GM18951 (cell line): ENCODE results near the gene ALDH1A1.
"Not testable (repeated sequence)": the region's sequence is repeated elsewhere in the genome, so short reads cannot be mapped to it uniquely, and the experiment has no call there.

Experiments
- POLR2A ChIP-seq: IDR thresholded peaks from 4 replicates; pipeline ENCODE4 v1.6.1; 2011; ENCODE audit warnings: mild to moderate bottlenecking; ENCODE audit not compliant: insufficient read length, insufficient read depth; ENCODE audit errors: extremely low read depth
- in situ Hi-C: fragments of 300-500 bp; cut with MboI; formaldehyde crosslinking; loops from one replicate; pipeline ENCODE4 v1.12.0; 2022; ENCODE audit warnings: low sequenced_read_pairs, mixed read lengths, inconsistent platforms; ENCODE audit not compliant: unreplicated experiment

The ALDH1A1 gene

GRCh38 chr9:72945391-72945790, 7.5 kb downstream of the ALDH1A1 start:
- in situ Hi-C loops, result no loop called here
- no peak for TF ChIP-seq POLR2A

GRCh38 chr9:72943844-72944462, 8.9 kb downstream of the ALDH1A1 start:
- in situ Hi-C loops, result no loop called here

GRCh38 chr9:72942451-72942850, 10.4 kb downstream of the ALDH1A1 start:
- in situ Hi-C loops, result no loop called here
- TF ChIP-seq POLR2A, result no peak

More at GRCh38 chr9:72943844-72944462, 8.9 kb downstream of the ALDH1A1 start:
- no peak for TF ChIP-seq POLR2A

GRCh38 chr9:72939581-72939980, 13.3 kb downstream of the ALDH1A1 start:
- in situ Hi-C loops, result not testable (repeated sequence)

- TF ChIP-seq POLR2A, result no peak
- in situ Hi-C loops, result no loop called here
Observed at GRCh38 chr9:72937545-72937944, 15.3 kb downstream of the ALDH1A1 start.

- TF ChIP-seq POLR2A, result no peak
Observed at GRCh38 chr9:72936679-72937078, 16.2 kb downstream of the ALDH1A1 start.

GRCh38 chr9:72936266-72936665, 16.6 kb downstream of the ALDH1A1 start:
- no peak for TF ChIP-seq POLR2A
- in situ Hi-C loops, result no loop called here

More at GRCh38 chr9:72936679-72937078, 16.2 kb downstream of the ALDH1A1 start:
- in situ Hi-C loops, result no loop called here

GRCh38 chr9:72935595-72935994, 17.3 kb downstream of the ALDH1A1 start:
- no peak for TF ChIP-seq POLR2A
- in situ Hi-C loops, result no loop called here

GRCh38 chr9:72933730-72934665, 18.9 kb downstream of the ALDH1A1 start:
- TF ChIP-seq POLR2A, result no peak
- in situ Hi-C loops, result no loop called here

- no peak for TF ChIP-seq POLR2A
- in situ Hi-C loops, result no loop called here
Observed at GRCh38 chr9:72932619-72933018, 20.2 kb downstream of the ALDH1A1 start.

- in situ Hi-C loops, result no loop called here
- TF ChIP-seq POLR2A, result no peak
Observed at GRCh38 chr9:72931897-72932296, 21.0 kb downstream of the ALDH1A1 start.

GRCh38 chr9:72931437-72931836, 21.4 kb downstream of the ALDH1A1 start:
- TF ChIP-seq POLR2A, result no peak
- in situ Hi-C loops, result no loop called here

- TF ChIP-seq POLR2A, result no peak
- in situ Hi-C loops, result no loop called here
Observed at GRCh38 chr9:72930828-72931227, 22.0 kb downstream of the ALDH1A1 start.

GRCh38 chr9:72929542-72929941, 23.3 kb downstream of the ALDH1A1 start:
- no peak for TF ChIP-seq POLR2A
- in situ Hi-C loops, result no loop called here

- in situ Hi-C loops, result no loop called here
Observed at GRCh38 chr9:72928042-72928507, 24.8 kb downstream of the ALDH1A1 start.

More at GRCh38 chr9:72928042-72928507, 24.8 kb downstream of the ALDH1A1 start:
- TF ChIP-seq POLR2A, result no peak
